CD4-positive, alpha-beta T cell treated with Interleukin-4 for 4 hours (primary cell): Measurements from ENCODE around the gene WNT9B.

Source experiments
- DNase-seq: peaks from one replicate; pipeline ENCODE4 v3.0.0-alpha.2; 2020

WNT9B gene

GRCh38 chr17:46857600-46857999, 6.2 kb downstream of the WNT9B start:
- DNase-seq = no peak

- DNase-seq = no peak
Observed at GRCh38 chr17:46859996-46860395, 8.6 kb downstream of the WNT9B start.

DNA sequence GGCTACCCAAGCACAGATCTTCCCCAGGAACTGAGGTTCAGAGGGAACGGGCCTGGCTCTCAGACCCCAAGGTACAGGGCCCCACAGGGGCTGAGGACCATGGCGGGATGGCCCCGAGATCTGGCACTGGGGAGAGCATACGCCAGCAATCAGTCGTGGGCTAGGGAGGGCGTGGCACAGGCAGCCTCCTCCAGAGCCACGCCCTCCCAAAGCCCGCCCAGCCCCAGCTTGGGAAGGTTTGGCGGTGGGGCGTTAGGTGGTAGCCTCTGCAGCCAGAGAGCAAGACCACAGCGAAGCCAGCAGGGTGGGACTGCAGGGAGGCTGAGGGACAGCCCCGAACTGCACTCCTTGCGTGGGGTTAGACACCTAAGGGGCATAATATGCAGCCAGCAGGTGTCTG, 11.6 kb downstream of the WNT9B start:
- DNase-seq = no peak

DNA sequence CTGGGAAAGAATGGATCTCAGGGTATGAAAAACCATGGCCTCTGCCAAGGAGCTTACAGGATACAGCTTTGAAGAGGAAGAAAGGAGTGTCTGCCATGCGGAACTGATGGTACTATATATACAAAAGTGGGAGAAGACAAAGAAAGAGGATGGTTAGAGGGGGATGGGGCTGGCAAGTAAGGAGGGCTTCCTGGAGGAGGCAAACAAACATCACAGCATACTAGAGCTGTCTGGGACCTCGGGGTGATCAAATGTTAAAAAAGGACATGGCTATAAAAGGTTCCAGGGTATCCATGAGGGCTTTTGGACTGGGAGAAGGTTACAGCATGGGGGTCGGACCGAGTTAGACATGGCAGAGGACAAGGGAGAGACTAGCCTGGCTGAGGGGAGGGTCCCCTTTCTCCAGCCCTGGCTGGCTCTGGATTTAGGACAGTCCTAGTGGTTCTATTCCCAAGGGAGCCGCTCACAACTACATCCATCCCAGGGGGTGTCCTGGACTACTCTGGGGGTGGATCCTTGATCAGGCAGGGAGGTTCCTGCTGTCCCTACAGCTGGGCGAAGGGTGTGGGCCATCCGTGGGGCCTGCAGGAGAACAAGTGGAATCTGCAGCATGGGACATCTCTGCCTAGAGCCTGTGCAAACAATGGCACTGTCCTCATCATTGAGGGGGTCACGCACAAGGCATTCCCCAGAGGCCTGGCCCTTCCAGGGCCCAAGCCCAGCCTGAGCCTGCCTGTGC, 12.2 kb downstream of the WNT9B start:
- no peak for DNase-seq

GRCh38 chr17:46865100-46865499, 13.7 kb downstream of the WNT9B start:
- DNase-seq = no peak

GRCh38 chr17:46866325-46866724, 14.9 kb downstream of the WNT9B start:
- no peak for DNase-seq

DNA sequence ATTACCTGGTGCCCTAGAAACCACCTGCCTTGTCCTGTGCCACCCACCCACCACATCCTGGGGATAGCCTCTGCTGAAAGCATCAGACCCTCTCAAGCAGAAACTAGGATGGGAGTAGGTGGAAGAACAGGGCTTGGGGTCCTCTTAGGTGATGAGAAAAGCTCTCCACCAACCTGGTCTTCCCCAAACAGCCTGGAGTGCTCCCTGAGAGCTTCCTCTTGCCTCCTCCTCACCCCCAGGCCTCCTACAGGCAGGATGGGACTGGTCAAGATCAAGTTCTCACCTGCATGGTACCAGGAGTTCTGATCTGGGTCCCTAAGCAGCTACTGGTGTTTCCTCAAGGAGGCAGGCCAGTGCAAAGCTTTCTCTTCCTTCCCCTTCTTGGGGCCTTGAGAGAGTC, 15.4 kb downstream of the WNT9B start:
- DNase-seq = no peak

GRCh38 chr17:46868689-46869187, 17.4 kb downstream of the WNT9B start:
- DNase-seq = no peak

- no peak for DNase-seq
Observed at GRCh38 chr17:46869296-46869695, 17.9 kb downstream of the WNT9B start.

DNA sequence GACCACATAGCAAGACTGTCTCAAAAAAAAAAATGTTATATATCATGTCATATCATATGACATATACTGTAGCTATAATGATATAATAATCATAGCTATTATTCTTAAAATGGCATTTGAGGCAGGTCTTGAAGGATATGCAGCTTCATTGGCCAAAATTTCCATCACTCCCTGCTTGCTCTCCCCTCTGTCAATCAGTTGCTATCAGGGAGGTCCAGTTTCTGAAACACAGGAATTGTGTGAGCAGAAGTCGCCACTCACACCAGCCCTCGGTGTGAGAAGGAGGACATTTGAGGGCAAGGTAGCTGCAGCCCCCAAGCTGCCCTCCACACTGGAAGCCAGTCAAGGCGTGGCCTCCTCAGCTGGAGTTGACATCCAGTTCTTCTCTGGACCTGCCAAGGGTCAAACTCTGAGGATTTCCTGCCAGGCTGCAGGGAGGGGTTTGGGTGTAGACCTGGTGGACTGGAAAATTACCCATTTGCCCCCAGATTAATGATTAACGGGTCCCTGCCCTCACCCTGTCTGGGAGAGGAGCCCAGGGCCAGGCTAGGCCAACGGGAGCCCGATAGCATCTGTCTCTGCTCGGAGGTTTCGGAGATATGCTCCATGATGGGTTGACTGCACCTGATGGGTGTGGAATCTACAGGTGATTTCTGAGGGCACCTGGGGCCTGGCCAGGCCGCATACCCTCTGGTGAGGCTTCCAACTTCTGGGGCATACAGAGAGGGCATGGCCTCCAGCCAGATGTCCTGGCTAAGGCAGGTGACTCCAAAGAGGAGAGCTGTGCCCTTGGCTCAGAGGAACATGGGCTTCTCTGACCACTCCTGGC, 18.8 kb downstream of the WNT9B start:
- no peak for DNase-seq

GRCh38 chr17:46872421-46872820, 21.0 kb downstream of the WNT9B start:
- DNase-seq = no peak

DNA sequence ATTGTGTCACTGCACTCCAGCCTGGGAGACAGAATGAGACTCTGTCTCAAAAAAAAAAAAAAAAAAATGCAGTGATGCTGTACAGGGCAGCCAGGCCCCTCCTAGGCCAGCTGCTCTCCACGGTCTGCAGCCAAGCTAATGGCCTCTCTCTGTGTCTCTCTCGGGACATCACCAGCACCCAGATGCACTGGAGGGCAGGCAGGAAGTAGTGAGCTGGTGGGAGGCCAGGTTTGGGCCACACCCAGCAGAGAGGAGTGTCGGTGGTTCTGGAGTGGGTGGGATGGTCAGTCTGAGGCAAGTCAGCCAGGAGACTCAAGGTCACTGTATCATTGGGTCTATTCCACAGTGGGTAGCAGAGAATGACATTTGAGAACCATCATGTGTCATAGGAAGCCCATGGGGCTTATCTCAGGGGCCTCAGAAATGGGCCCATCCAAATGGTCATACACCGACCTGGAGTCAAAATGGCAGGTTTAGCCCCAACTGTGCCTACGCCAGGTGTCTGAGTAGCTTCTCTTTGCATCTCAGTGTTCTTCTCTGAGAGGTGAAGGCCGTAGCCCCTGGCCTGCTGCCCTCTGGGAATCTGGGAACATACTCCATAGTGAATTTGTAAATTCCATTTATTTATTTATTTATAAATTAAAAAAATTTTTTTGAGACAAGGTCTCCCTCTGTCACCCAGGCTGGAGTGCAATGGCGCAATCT, 22.7 kb downstream of the WNT9B start:
- DNase-seq = no peak

DNA sequence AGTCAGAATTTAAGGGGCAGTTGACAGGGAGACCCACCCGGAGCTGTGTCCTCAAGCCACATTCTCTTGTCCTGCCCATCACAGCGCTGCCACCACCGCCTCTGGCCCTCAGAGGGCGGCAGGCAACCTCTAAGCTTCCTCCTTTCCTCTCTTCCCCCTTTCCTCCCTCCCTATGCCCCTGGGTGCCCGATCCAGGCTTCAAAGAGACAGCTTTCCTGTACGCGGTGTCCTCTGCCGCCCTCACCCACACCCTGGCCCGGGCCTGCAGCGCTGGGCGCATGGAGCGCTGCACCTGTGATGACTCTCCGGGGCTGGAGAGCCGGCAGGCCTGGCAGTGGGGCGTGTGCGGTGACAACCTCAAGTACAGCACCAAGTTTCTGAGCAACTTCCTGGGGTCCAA, 23.5 kb downstream of the WNT9B start:
- DNase-seq = no peak

DNA sequence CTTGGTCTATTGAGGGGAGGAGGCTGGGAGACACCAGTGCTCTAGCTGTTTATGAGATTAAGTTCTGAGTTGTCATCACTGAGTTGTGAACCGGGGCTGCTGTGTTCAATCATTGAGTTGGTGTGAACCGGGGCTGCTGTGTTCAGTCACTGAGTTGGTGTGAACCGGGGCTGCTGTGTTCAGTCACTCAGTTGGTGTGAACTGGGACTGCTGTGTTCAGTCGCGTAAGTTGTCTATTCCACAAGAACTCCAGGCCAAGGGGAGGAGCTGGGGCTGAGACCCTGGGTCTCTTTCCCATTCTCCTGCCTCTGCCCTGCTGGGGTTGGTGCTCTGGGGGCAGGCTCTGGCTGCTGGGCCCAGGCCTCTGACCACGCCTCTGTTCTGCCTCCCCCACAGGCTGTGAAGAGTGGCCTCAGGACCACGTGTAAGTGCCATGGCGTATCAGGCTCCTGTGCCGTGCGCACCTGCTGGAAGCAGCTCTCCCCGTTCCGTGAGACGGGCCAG, 24.5 kb downstream of the WNT9B start:
- DNase-seq = no peak

DNA sequence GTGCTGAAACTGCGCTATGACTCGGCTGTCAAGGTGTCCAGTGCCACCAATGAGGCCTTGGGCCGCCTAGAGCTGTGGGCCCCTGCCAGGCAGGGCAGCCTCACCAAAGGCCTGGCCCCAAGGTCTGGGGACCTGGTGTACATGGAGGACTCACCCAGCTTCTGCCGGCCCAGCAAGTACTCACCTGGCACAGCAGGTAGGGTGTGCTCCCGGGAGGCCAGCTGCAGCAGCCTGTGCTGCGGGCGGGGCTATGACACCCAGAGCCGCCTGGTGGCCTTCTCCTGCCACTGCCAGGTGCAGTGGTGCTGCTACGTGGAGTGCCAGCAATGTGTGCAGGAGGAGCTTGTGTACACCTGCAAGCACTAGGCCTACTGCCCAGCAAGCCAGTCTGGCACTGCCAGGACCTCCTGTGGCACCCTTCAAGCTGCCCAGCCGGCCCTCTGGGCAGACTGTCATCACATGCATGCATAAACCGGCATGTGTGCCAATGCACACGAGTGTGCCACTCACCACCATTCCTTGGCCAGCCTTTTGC, 25.0 kb downstream of the WNT9B start:
- DNase-seq = no peak

GRCh38 chr17:46876926-46877325, 25.5 kb downstream of the WNT9B start:
- DNase-seq = no peak

- DNase-seq = no peak
Observed at GRCh38 chr17:46877466-46877865, 26.1 kb downstream of the WNT9B start.

GRCh38 chr17:46878055-46878454, 26.7 kb downstream of the WNT9B start:
- DNase-seq = no peak

DNA sequence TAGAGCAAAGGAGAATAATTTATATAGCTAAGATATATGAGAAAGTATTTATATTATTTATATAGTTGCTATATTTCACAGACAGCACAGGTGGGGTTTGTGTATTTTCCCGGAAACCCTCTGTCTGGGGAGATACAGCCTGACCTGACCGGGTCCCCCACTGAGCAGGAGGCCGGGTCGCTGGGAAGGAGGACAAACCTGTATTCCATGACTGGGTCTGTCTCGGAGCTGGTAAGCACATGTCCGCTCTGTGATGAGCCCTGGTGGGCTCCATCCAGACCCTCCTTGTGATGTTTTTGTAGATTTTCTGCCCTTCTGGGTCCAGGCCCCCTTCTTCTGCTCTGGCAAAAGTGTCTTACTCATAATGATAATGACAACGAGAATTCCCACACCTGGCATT, 27.7 kb downstream of the WNT9B start:
- no peak for DNase-seq

- no peak for DNase-seq
Observed at GRCh38 chr17:46881015-46881414, 29.6 kb downstream of the WNT9B start.

GRCh38 chr17:46882666-46883065, 31.3 kb downstream of the WNT9B start:
- DNase-seq = no peak

DNA sequence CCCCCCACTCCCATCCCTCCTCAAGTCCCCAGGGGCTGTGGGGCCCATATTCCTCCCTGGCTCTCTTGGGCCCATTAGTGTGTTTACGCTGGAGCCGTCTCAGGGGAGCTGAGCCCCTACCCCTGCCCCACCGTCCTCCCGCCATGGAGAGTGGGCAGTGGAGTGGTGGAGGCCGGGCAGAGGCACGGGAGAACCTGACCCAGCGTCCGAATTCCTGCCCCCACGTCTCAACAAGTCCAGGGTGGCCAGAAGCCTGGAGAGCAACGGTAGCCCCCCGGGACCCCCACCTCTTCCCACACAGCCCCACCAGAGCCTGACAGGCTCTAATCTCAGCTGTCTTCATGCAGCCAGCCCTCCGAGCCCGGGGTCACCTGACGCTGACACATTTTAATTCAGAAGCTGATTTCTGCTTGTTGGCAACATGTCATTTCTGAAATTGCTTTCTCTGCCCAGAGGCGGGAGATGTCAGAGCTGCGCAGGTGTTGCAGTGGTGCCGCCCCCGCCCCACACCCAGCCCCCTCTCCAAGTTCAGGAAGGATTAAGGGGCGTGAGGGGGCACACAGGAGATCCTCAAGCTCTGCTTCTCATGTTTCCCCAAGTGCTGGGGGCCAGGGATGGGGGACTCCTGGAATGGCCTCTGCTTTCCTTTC, 32.6 kb downstream of the WNT9B start:
- no peak for DNase-seq

GRCh38 chr17:46884552-46884951, 33.2 kb downstream of the WNT9B start:
- no peak for DNase-seq
